ENCODE results near the gene PRKCI. TPM values are rescaled to one million over a fixed set of nuclear protein-coding genes. Genes with fewer than 3 reads are reported as not detected.

The PRKCI gene
- total RNA-seq, 4 donors from 2014 or later, result 10.5 to 20.9 (median 14.0) TPM

GRCh38 chr3:170307671-170308405, 85.6 kb downstream of the PRKCI start:
- no peak overlapping the region for H3K4me3 ChIP-seq
- in situ Hi-C loops (cut with MboI; ENCODE audit: low sequenced_read_pairs in 4 of 4) (loop anchor here (25.0 kb wide), 2 partner anchors 379 to 504 kb away; no protein-coding TSS in a partner anchor), intact Hi-C loops (cut with DNase I; ENCODE audit: low total_unique reads) (no loop called here)
- H3K9me3 ChIP-seq, result no peaks in the 10 kb centered on the region
- no peaks in the 10 kb centered on the region for H3K36me3 ChIP-seq
- H3K27me3 ChIP-seq, result no peaks in the 10 kb centered on the region
- DNase-seq (no peak), ATAC-seq (no peak)
- no peaks in the 10 kb centered on the region for H3K4me1 ChIP-seq
- TF ChIP-seq CTCF (IDR thresholded peaks at IDR 0.05 in 4 of 5, conservative IDR thresholded peaks at IDR 0.05 in 1 of 5) (no peak), POLR2A (IDR thresholded peaks at IDR 0.05) (no peak)
- no peak overlapping the region for H3K27ac ChIP-seq

GRCh38 chr3:170309046-170309445, 86.8 kb downstream of the PRKCI start:
- Histone ChIP-seq H3K27me3 (no peaks in the 10 kb centered on the region), H3K27ac (no peak overlapping the region), H3K4me3 (no peak overlapping the region), H3K9me3 (no peaks in the 10 kb centered on the region), H3K36me3 (no peaks in the 10 kb centered on the region), H3K4me1 (no peaks in the 10 kb centered on the region)
- DNase-seq (no peak), ATAC-seq (no peak)
- in situ Hi-C loops (cut with MboI; ENCODE audit: low sequenced_read_pairs in 4 of 4) (loop anchor here (25.0 kb wide), 2 partner anchors 378 to 503 kb away; no protein-coding TSS in a partner anchor), intact Hi-C loops (cut with DNase I; ENCODE audit: low total_unique reads) (no loop called here)
- TF ChIP-seq POLR2A (IDR thresholded peaks at IDR 0.05), result no peak

- TF ChIP-seq CTCF (IDR thresholded peaks at IDR 0.05 in 4 of 5, conservative IDR thresholded peaks at IDR 0.05 in 1 of 5) (no peak), POLR2A (IDR thresholded peaks at IDR 0.05) (no peak)
- H3K27me3 ChIP-seq, result no peaks in the 10 kb centered on the region
- no peak overlapping the region for H3K4me3 ChIP-seq
- in situ Hi-C loops (cut with MboI; ENCODE audit: low sequenced_read_pairs in 4 of 4), result loop anchor here (10.0 to 25.0 kb wide), 5 partner anchors 87 to 497 kb away; partner anchors contain the start of gene CLDN11 (in 1 of the 4)
- H3K4me1 ChIP-seq, result no peaks in the 10 kb centered on the region
- H3K36me3 ChIP-seq, result no peaks in the 10 kb centered on the region
- no peak for DNase-seq
- H3K27ac ChIP-seq, result no peak overlapping the region
- no peaks in the 10 kb centered on the region for H3K9me3 ChIP-seq
- intact Hi-C loops (cut with DNase I; ENCODE audit: low total_unique reads), result no loop called here
- no peak for ATAC-seq
These were observed 95.7 kb downstream of the PRKCI start for GRCh38 chr3:170317954-170318353.

GRCh38 chr3:170320461-170321121, 98.4 kb downstream of the PRKCI start:
- intact Hi-C loops (cut with DNase I; ENCODE audit: low total_unique reads), result no loop called here
- H3K9me3 ChIP-seq, result no peaks in the 10 kb centered on the region
- no peaks in the 10 kb centered on the region for H3K27me3 ChIP-seq
- DNase-seq (no peak), ATAC-seq (no peak)
- TF ChIP-seq POLR2A (IDR thresholded peaks at IDR 0.05), result no peak
- no peak overlapping the region for H3K27ac ChIP-seq
- H3K4me3 ChIP-seq, result no peak overlapping the region
- no peaks in the 10 kb centered on the region for H3K36me3 ChIP-seq
- in situ Hi-C loops (cut with MboI; ENCODE audit: low sequenced_read_pairs in 4 of 4), result loop anchor here (25.0 kb wide), 2 partner anchors 367 to 492 kb away; no protein-coding TSS in a partner anchor
- no peaks in the 10 kb centered on the region for H3K4me1 ChIP-seq

- H3K36me3 ChIP-seq, result no peaks in the 10 kb centered on the region
- no peak overlapping the region for H3K27ac ChIP-seq
- no peaks in the 10 kb centered on the region for H3K9me3 ChIP-seq
- intact Hi-C loops (cut with DNase I; ENCODE audit: low total_unique reads) (no loop called here), in situ Hi-C loops (cut with MboI; ENCODE audit: low sequenced_read_pairs in 4 of 4) (loop anchor here (25.0 kb wide), 2 partner anchors 366 to 491 kb away; no protein-coding TSS in a partner anchor)
- H3K4me3 ChIP-seq, result no peak overlapping the region
- no peak for TF ChIP-seq CTCF (IDR thresholded peaks at IDR 0.05 in 4 of 5, conservative IDR thresholded peaks at IDR 0.05 in 1 of 5)
- TF ChIP-seq POLR2A (IDR thresholded peaks at IDR 0.05), result no peak
- DNase-seq (no peak), ATAC-seq (no peak)
- H3K27me3 ChIP-seq, result no peaks in the 10 kb centered on the region
- no peaks in the 10 kb centered on the region for H3K4me1 ChIP-seq
These were observed 99.3 kb downstream of the PRKCI start for GRCh38 chr3:170321321-170322034.
